ENCODE measurements around the gene COA6. TPM values are rescaled to one million over a fixed set of nuclear protein-coding genes. Genes with fewer than 3 reads are reported as not detected.
"Not testable (repeated sequence)": the region's sequence is repeated elsewhere in the genome, so short reads cannot be mapped to it uniquely, and the experiment has no call there.

COA6 gene
- total and polyA plus RNA-seq, 2 of the 13 experiments (the other 11 are each of a cell fraction or from before 2014, with no cell fraction given), result 32.4 to 104 TPM

DNA sequence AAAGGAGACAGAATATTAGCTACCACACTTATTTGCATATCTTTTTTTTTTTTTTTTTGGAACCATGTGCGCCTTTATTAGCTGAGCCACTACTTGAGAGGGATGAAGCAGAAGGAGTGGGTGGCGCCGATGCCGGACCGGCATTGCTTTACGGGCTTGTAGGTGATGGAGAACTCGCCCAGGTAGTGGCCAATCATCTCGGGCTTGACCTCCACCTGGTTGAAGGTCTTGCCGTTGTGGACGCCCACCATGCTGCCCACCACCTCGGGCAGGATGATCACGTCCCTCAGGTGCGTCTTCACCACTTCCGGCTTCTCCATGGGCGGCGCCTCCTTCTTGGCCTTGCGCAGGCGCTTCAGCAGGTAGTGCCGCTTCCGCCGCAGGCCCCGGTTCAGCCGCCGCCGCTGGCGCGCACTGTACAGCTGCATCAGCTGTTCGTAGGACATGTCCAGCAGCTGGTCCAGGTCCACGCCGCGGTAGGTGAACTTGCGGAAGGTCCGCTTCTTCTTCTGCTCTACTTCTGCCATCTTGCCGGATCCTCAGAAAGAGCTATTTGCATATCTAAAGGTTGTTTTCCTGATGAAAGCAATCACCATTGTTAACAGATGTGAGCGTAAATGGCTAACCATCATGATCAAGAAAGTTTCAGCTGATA is 16.5 kb upstream of the COA6 start (continued):
- TF ChIP-seq, protein P1, sequence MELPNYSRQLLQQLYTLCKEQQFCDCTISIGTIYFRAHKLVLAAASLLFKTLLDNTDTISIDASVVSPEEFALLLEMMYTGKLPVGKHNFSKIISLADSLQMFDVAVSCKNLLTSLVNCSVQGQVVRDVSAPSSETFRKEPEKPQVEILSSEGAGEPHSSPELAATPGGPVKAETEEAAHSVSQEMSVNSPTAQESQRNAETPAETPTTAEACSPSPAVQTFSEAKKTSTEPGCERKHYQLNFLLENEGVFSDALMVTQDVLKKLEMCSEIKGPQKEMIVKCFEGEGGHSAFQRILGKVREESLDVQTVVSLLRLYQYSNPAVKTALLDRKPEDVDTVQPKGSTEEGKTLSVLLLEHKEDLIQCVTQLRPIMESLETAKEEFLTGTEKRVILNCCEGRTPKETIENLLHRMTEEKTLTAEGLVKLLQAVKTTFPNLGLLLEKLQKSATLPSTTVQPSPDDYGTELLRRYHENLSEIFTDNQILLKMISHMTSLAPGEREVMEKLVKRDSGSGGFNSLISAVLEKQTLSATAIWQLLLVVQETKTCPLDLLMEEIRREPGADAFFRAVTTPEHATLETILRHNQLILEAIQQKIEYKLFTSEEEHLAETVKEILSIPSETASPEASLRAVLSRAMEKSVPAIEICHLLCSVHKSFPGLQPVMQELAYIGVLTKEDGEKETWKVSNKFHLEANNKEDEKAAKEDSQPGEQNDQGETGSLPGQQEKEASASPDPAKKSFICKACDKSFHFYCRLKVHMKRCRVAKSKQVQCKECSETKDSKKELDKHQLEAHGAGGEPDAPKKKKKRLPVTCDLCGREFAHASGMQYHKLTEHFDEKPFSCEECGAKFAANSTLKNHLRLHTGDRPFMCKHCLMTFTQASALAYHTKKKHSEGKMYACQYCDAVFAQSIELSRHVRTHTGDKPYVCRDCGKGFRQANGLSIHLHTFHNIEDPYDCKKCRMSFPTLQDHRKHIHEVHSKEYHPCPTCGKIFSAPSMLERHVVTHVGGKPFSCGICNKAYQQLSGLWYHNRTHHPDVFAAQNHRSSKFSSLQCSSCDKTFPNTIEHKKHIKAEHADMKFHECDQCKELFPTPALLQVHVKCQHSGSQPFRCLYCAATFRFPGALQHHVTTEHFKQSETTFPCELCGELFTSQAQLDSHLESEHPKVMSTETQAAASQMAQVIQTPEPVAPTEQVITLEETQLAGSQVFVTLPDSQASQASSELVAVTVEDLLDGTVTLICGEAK (IDR thresholded peaks at IDR 0.05), result not testable (repeated sequence)
- TF ChIP-seq, protein P1 (CRISPR knock-in tag; IDR thresholded peaks at IDR 0.05), result peak; percentile 62; the same call in 1 of the 2 replicates
- TF ChIP-seq ZEB1 (IDR thresholded peaks at IDR 0.05; ENCODE audit: insufficient replicate concordance, low read depth) (peak; percentile 35), KDM5B (CRISPR knock-in tag; IDR thresholded peaks at IDR 0.05; ENCODE audit: borderline replicate concordance) (peak; percentile 33; the same call in 1 of the 2 replicates), ZNF772 (CRISPR knock-in tag; IDR thresholded peaks at IDR 0.05) (peak; percentile 77; the same call in 1 of the 2 replicates), BORCS8-MEF2B (CRISPR knock-in tag; IDR thresholded peaks at IDR 0.05) (0 out of 2 replicates have a peak, but pooled peaks have one; percentile 43), SPEN (CRISPR knock-in tag; IDR thresholded peaks at IDR 0.05; ENCODE audit: low read depth) (peak; percentile 59; the same call in 1 of the 2 replicates), ZMYM4 (CRISPR knock-in tag; IDR thresholded peaks at IDR 0.05) (peak; percentile 60; the same call in 1 of the 2 replicates), ZNF788 (CRISPR knock-in tag; IDR thresholded peaks at IDR 0.05; ENCODE audit: borderline replicate concordance) (peak; percentile 65; the same call in 1 of the 2 replicates), SKI (IDR thresholded peaks at IDR 0.05; ENCODE audit: partially characterized antibody) (peak; percentile 28), ETV5 (CRISPR knock-in tag; IDR thresholded peaks at IDR 0.05; ENCODE audit: borderline replicate concordance) (peak; percentile 68; the same call in 1 of the 2 replicates), ZNF501 (CRISPR knock-in tag; IDR thresholded peaks at IDR 0.05) (0 out of 2 replicates have a peak, but pooled peaks have one; percentile 42)
- TF ChIP-seq, protein P2, sequence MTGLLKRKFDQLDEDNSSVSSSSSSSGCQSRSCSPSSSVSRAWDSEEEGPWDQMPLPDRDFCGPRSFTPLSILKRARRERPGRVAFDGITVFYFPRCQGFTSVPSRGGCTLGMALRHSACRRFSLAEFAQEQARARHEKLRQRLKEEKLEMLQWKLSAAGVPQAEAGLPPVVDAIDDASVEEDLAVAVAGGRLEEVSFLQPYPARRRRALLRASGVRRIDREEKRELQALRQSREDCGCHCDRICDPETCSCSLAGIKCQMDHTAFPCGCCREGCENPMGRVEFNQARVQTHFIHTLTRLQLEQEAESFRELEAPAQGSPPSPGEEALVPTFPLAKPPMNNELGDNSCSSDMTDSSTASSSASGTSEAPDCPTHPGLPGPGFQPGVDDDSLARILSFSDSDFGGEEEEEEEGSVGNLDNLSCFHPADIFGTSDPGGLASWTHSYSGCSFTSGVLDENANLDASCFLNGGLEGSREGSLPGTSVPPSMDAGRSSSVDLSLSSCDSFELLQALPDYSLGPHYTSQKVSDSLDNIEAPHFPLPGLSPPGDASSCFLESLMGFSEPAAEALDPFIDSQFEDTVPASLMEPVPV (CRISPR knock-in tag; IDR thresholded peaks at IDR 0.05), result 0 out of 2 replicates have a peak, but pooled peaks have one; percentile 54
- TF ChIP-seq, protein P3, sequence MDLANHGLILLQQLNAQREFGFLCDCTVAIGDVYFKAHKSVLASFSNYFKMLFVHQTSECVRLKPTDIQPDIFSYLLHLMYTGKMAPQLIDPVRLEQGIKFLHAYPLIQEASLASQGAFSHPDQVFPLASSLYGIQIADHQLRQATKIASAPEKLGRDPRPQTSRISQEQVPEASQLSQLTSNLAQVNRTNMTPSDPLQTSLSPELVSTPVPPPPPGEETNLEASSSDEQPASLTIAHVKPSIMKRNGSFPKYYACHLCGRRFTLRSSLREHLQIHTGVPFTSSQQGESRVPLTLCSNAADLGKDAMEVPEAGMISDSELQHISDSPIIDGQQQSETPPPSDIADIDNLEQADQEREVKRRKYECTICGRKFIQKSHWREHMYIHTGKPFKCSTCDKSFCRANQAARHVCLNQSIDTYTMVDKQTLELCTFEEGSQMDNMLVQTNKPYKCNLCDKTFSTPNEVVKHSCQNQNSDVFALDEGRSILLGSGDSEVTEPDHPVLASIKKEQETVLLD (CRISPR knock-in tag; IDR thresholded peaks at IDR 0.05; ENCODE audit: low read depth), result 0 out of 2 replicates have a peak, but pooled peaks have one; percentile 50
- TF ChIP-seq, protein P4, sequence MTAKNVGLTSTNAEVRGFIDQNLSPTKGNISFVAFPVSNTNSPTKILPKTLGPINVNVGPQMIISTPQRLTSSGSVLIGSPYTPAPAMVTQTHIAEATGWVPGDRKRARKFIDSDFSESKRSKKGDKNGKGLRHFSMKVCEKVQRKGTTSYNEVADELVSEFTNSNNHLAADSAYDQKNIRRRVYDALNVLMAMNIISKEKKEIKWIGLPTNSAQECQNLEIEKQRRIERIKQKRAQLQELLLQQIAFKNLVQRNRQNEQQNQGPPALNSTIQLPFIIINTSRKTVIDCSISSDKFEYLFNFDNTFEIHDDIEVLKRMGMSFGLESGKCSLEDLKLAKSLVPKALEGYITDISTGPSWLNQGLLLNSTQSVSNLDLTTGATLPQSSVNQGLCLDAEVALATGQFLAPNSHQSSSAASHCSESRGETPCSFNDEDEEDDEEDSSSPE (CRISPR knock-in tag; IDR thresholded peaks at IDR 0.05), result peak; percentile 62

Data from HepG2 (cell line).